H1 (cell line): ENCODE data around the gene KCNA1. TPM values are rescaled to one million over a fixed set of nuclear protein-coding genes. Genes with fewer than 3 reads are reported as not detected.

Experiments
- CTCF ChIA-PET: fragments of 300-600 bp; sonication (Branson Sonifier 250); formaldehyde crosslinking; loops from one replicate; lab custom pipeline; 2021; ENCODE audit not compliant: partially characterized antibody; lab: Charles Lee
- POLR2A ChIA-PET: fragments of 300-600 bp; sonication (Branson Sonifier 250); formaldehyde crosslinking; loops from one replicate; lab custom pipeline; 2021; ENCODE audit warnings: inconsistent platforms; ENCODE audit not compliant: partially characterized antibody; lab: Charles Lee
- DNase-seq, 2 experiments: peaks; one replicate each; pipeline versions ENCODE4 v3.0.0 to v3.0.0-alpha.2; 2010 to 2022; ENCODE audit warnings: low spot score in 2 of 2, low read depth in 1 of 2, mixed read lengths in 1 of 2
- FAIRE-seq: peaks from 2 replicates; lab custom pipeline; 2011; peaks lifted over from hg19 to GRCh38; lab: Jason Lieb, UNC
- H2AFZ ChIP-seq: 2 replicates; pipeline ENCODE4 v1.8.1; 2012; ENCODE audit warnings: low read length, inconsistent platforms
- H2AK5ac ChIP-seq: 2 replicates; pipeline ENCODE4 v1.6.1; 2013; ENCODE audit warnings: low read depth, low read length
- H2BK120ac ChIP-seq: replicated peaks from 2 replicates; pipeline ENCODE3; 2013; ENCODE audit warnings: low read depth, low read length, inconsistent platforms
- H2BK12ac ChIP-seq: 2 replicates; pipeline ENCODE4 v1.6.1; 2013; ENCODE audit warnings: low read depth, low read length
- H2BK15ac ChIP-seq: 2 replicates; pipeline ENCODE4 v1.6.1; 2013; ENCODE audit warnings: low read length
- H2BK20ac ChIP-seq: 2 replicates; pipeline ENCODE4 v1.6.1; 2013; ENCODE audit warnings: low read length
- H2BK5ac ChIP-seq: 2 replicates; pipeline ENCODE4 v1.6.1; 2013; ENCODE audit warnings: low read depth, low read length
- H3K14ac ChIP-seq: 2 replicates; pipeline ENCODE4 v1.6.1; 2013; ENCODE audit warnings: inconsistent platforms; ENCODE audit not compliant: insufficient read length
- H3K18ac ChIP-seq: 2 replicates; pipeline ENCODE4 v1.6.1; 2013; ENCODE audit warnings: low read length; ENCODE audit errors: extremely low read depth
- H3K23ac ChIP-seq: 2 replicates; pipeline ENCODE4 v1.6.1; 2013; ENCODE audit warnings: inconsistent platforms; ENCODE audit not compliant: insufficient read length
- H3K23me2 ChIP-seq: 2 replicates; pipeline ENCODE4 v1.6.1; 2013; ENCODE audit warnings: low read depth, low read length
- H3K27ac ChIP-seq: 2 replicates; pipeline ENCODE4 v1.6.1; 2011; ENCODE audit warnings: low read depth, low read length, inconsistent platforms
- H3K27me3 ChIP-seq, 4 experiments: replicated peaks in 1 of 4; 1 replicate in 1 of 4; 2 replicates in 3 of 4; pipeline versions ENCODE4 v1.6.1 to v1.8.1; 2011 to 2013; ENCODE audit warnings: low read length in 3 of 4, mild to moderate bottlenecking in 3 of 4, inconsistent platforms in 2 of 4, mixed read lengths in 2 of 4, moderate library complexity in 1 of 4; ENCODE audit not compliant: control insufficient read depth in 3 of 4, insufficient read depth in 3 of 4; ENCODE audit errors: extremely low read depth in 1 of 4
- H3K36me3 ChIP-seq, 4 experiments: 2 replicates each; pipeline versions ENCODE4 v1.6.1 to v1.8.1; 2011 to 2013; ENCODE audit warnings: mild to moderate bottlenecking in 4 of 4, low read length in 3 of 4, moderate library complexity in 2 of 4, control low read depth in 1 of 4, inconsistent platforms in 1 of 4; ENCODE audit not compliant: insufficient read depth in 4 of 4, control insufficient read depth in 2 of 4
- H3K4ac ChIP-seq: replicated peaks from 2 replicates; pipeline ENCODE3; 2013; ENCODE audit warnings: low read length, low read depth, mixed read lengths, inconsistent platforms; ENCODE audit not compliant: insufficient read length
- H3K4me1 ChIP-seq, 4 experiments: replicated peaks in 1 of 4; 1 replicate in 1 of 4; 2 replicates in 3 of 4; pipeline versions ENCODE4 v1.6.1 to v1.8.1; 2011 to 2013; ENCODE audit warnings: low read length in 3 of 4, inconsistent platforms in 2 of 4, mixed read lengths in 1 of 4; ENCODE audit not compliant: insufficient read depth in 4 of 4, control insufficient read depth in 3 of 4
- H3K4me2 ChIP-seq, 2 experiments: 2 replicates each; pipeline versions ENCODE4 v1.6.1 to v1.8.1; 2011 to 2013; ENCODE audit warnings: low read depth in 2 of 2, low read length in 2 of 2, control low read depth in 1 of 2, inconsistent platforms in 1 of 2, mild to moderate bottlenecking in 1 of 2; ENCODE audit not compliant: insufficient read depth in 1 of 2
- H3K4me3 ChIP-seq, 4 experiments: fragments of 200-600, 300-600 bp in 1 of 4; sonication (generic), shearing (Covaris generic), sonication (Bioruptor Twin) in 1 of 4; 2 replicates each; pipeline versions ENCODE4 v1.5.1 to v1.8.1; 2011 to 2016; ENCODE audit warnings: low read length in 4 of 4, low read depth in 3 of 4, control low read depth in 2 of 4, inconsistent platforms in 2 of 4, mild to moderate bottlenecking in 2 of 4, mixed read lengths in 1 of 4, moderate library complexity in 1 of 4; ENCODE audit not compliant: insufficient read depth in 2 of 4; ENCODE audit errors: extremely low read depth in 1 of 4
- H3K56ac ChIP-seq: replicated peaks from 2 replicates; pipeline ENCODE3; 2013; ENCODE audit warnings: low read depth, mild to moderate bottlenecking, mixed read lengths, low read length, inconsistent platforms; ENCODE audit not compliant: insufficient read length
- H3K79me1 ChIP-seq: 2 replicates; pipeline ENCODE4 v1.6.1; 2013; ENCODE audit warnings: low read depth, low read length, control low read depth
- H3K79me2 ChIP-seq, 2 experiments: 2 replicates each; pipeline versions ENCODE4 v1.6.1 to v1.8.1; 2012 to 2013; ENCODE audit warnings: low read length in 2 of 2, mild to moderate bottlenecking in 2 of 2, inconsistent platforms in 1 of 2; ENCODE audit not compliant: insufficient read depth in 2 of 2, control insufficient read depth in 1 of 2
- H3K9ac ChIP-seq, 4 experiments: replicated peaks in 1 of 4; 1 replicate in 1 of 4; 2 replicates in 3 of 4; pipeline versions ENCODE4 v1.6.1 to v1.8.1; 2011 to 2013; ENCODE audit warnings: low read depth in 3 of 4, low read length in 3 of 4, control low read depth in 2 of 4, mild to moderate bottlenecking in 2 of 4, moderate library complexity in 2 of 4, inconsistent platforms in 1 of 4; ENCODE audit errors: extremely low read depth in 1 of 4
- H3K9me3 ChIP-seq, 2 experiments: 2 replicates each; pipeline versions ENCODE4 v1.6.1 to v1.8.1; 2012 to 2013; ENCODE audit warnings: mild to moderate bottlenecking in 2 of 2, moderate library complexity in 2 of 2, control low read depth in 1 of 2, inconsistent platforms in 1 of 2, low read depth in 1 of 2, low read length in 1 of 2, mixed read lengths in 1 of 2; ENCODE audit not compliant: insufficient read depth in 2 of 2
- H4K20me1 ChIP-seq, 2 experiments: replicated peaks in 1 of 2; 2 replicates each; pipeline versions ENCODE3 to v1.8.1; 2011 to 2013; ENCODE audit warnings: inconsistent platforms in 2 of 2, low read length in 2 of 2, mild to moderate bottlenecking in 1 of 2; ENCODE audit not compliant: insufficient read depth in 2 of 2, control insufficient read depth in 1 of 2
- H4K5ac ChIP-seq: 2 replicates; pipeline ENCODE4 v1.6.1; 2013; ENCODE audit warnings: low read length, low read depth, mixed read lengths, inconsistent platforms; ENCODE audit not compliant: insufficient read length
- H4K8ac ChIP-seq: 2 replicates; pipeline ENCODE4 v1.8.0; 2013; ENCODE audit warnings: mild to moderate bottlenecking, moderate library complexity, low read length, inconsistent platforms; ENCODE audit not compliant: insufficient read depth; ENCODE audit errors: extremely low read depth
- H4K91ac ChIP-seq: replicated peaks from 2 replicates; pipeline ENCODE3; 2013; ENCODE audit warnings: low read length, mixed read lengths, inconsistent platforms; ENCODE audit not compliant: insufficient read length
- CHD2 ChIP-seq: IDR thresholded peaks from 2 replicates; pipeline ENCODE4 v1.6.1; 2012; ENCODE audit warnings: low read length, improper control_type of control experiment
- CTBP2 ChIP-seq: IDR thresholded peaks from 2 replicates; pipeline ENCODE4 v1.7.0; 2011; ENCODE audit warnings: borderline replicate concordance, mild to moderate bottlenecking, moderate library complexity, mixed read lengths, low read length; ENCODE audit not compliant: insufficient read depth, insufficient read length
- CTCF ChIP-seq, 3 experiments: IDR thresholded peaks; 1 replicate in 2 of 3; 2 replicates in 1 of 3; pipeline versions ENCODE4 v1.5.1 to v1.6.1; 2011; ENCODE audit warnings: low read length in 3 of 3, mild to moderate bottlenecking in 3 of 3, inconsistent platforms in 2 of 3, low read depth in 1 of 3, moderate library complexity in 1 of 3; ENCODE audit not compliant: insufficient read depth in 1 of 3; ENCODE audit errors: control extremely low read depth in 1 of 3
- EGR1 ChIP-seq: IDR thresholded peaks from 2 replicates; pipeline ENCODE4 v1.6.1; 2011; ENCODE audit warnings: low read depth, low read length, borderline replicate concordance
- NRF1 ChIP-seq: IDR thresholded peaks from 2 replicates; pipeline ENCODE4 v1.6.1; 2011; ENCODE audit warnings: mild to moderate bottlenecking, low read depth, low read length, improper control_type of control experiment
- RBBP5 ChIP-seq: IDR thresholded peaks from 2 replicates; pipeline ENCODE4 v1.7.1; 2012; ENCODE audit warnings: low read depth, mild to moderate bottlenecking, inconsistent platforms, low read length, moderate library complexity, borderline replicate concordance
- SP4 ChIP-seq: IDR thresholded peaks from 2 replicates; pipeline ENCODE4 v1.6.1; 2012; ENCODE audit warnings: low read length, inconsistent platforms
- SRF ChIP-seq: IDR thresholded peaks from 2 replicates; pipeline ENCODE4 v1.6.1; 2011; ENCODE audit warnings: mild to moderate bottlenecking, low read depth, low read length, moderate library complexity
- WGBS, 2 experiments: shearing (Covaris generic) in 1 of 2; methylation state at CpG; one replicate each; pipeline versions ENCODE4 v1.1.6 to v1.1.7; 2013 to 2015; ENCODE audit warnings: low lambda C conversion rate in 2 of 2, mixed read lengths in 2 of 2, inconsistent platforms in 1 of 2, low coverage in 1 of 2, missing lambda C conversion rate in 1 of 2; ENCODE audit not compliant: insufficient replicate concordance in 2 of 2, insufficient coverage in 1 of 2, insufficient read length in 1 of 2; ENCODE audit errors: extremely low coverage in 1 of 2, missing lambda C conversion rate in 1 of 2; 5-methylcytosine and 5-hydroxymethylcytosine counted together
- polyA plus RNA-seq, 7 experiments: library from polyadenylated mRNA; depleted of rRNA in 3 of 7; stranded (reverse) in 5 of 7; unstranded in 2 of 7; fragments of >200 nt in 5 of 7; fragments of 200-250 nt in 2 of 7; gene quantifications; 1 replicate in 5 of 7; 2 replicates in 1 of 7; 4 replicates in 1 of 7; pipeline versions ENCODE4 v1.2.1 to v1.2.3, GENCODE V29; 2011 to 2013; ENCODE audit warnings: missing spikeins in 2 of 7, mixed read lengths in 2 of 7
- total RNA-seq: library from RNA; stranded (reverse); fragmentation: NEBNext Ultra II Directional; extraction: Animal tissue kit (Norgen Biotek cat#: 25700); gene quantifications from 2 replicates; pipeline ENCODE4 v1.2.1, GENCODE V29; 2021

The KCNA1 gene
- total and polyA plus RNA-seq, 2 of the 8 experiments (the other 6 are each of a cell fraction or from before 2014, with no cell fraction given), result 0.23 to 0.30 TPM

- Histone ChIP-seq H3K23me2 (no peaks in the 10 kb centered on the region), H3K27me3 (peaks cover 0 to 2% (median 0%) of the 10 kb centered on the region in 4 experiments; a peak in 2 of 7 replicates), H3K4me3 (no peak overlapping the region), H3K27ac (no peak overlapping the region), H3K79me2 (no peaks in the 10 kb centered on the region), H3K9ac (no peak overlapping the region), H2BK5ac (no peak overlapping the region), H3K56ac (no peak overlapping the region), H2BK120ac (no peak overlapping the region), H2BK12ac (no peak overlapping the region), H4K8ac (no peak overlapping the region), H3K36me3 (no peaks in the 10 kb centered on the region), H3K4me2 (no peak overlapping the region), H4K20me1 (no peaks in the 10 kb centered on the region), H4K5ac (no peak overlapping the region), H4K91ac (no peak overlapping the region), H3K9me3 (no peaks in the 10 kb centered on the region), H3K18ac (no peak overlapping the region), H3K4ac (no peak overlapping the region), H2AK5ac (no peak overlapping the region), H3K14ac (no peak overlapping the region), H2AFZ (no peak overlapping the region), H3K79me1 (no peaks in the 10 kb centered on the region), H2BK15ac (no peak overlapping the region), H3K23ac (no peak overlapping the region), H3K4me1 (no peaks in the 10 kb centered on the region), H2BK20ac (no peak overlapping the region)
- ChIA-PET POLR2A (no interaction called here), CTCF (interaction anchor here (0.9 to 2.5 kb wide), 7 partner anchors 9 to 85 kb away, joined by 3 to 8 read pairs (median 3); no protein-coding TSS in a partner anchor)
- no peak for DNase-seq
- FAIRE-seq, result no peak
- 92% methylated on average over 10 of the region's 10 CpGs; no CpG with 5 or more reads in 1 of the 2 experiments for WGBS, 2 experiments
- TF ChIP-seq SP4 (no peak), RBBP5 (no peak), CTCF (IDR thresholded peaks at IDR 0.05; ENCODE audit: control extremely low read depth in 1 of 3, insufficient read depth in 1 of 3, low read depth in 1 of 3, low read length in 3 of 3) (no peak), SRF (no peak), CTBP2 (no peak), NRF1 (no peak), EGR1 (no peak), CHD2 (no peak)
These were observed 33.6 kb downstream of the KCNA1 start for GRCh38 chr12:4943067-4943937.
